B cell (primary cell): Measurements from ENCODE around the gene ZNF503. TPM values are rescaled to one million over a fixed set of nuclear protein-coding genes. Genes with fewer than 3 reads are reported as not detected.

Experiments
- ATAC-seq: fragments of 200-7000 bp; cut with Tn5 transposase; one replicate; pipeline ENCODE4 v1.10.0; 2021; ENCODE audit warnings: low read depth, mild to moderate bottlenecking, moderate number of reproducible peaks, moderate library complexity
- CTCF ChIA-PET: fragments of 350-600 bp; sonication (Branson Sonifier 250); formaldehyde crosslinking; loops from one replicate; lab custom pipeline; 2021; ENCODE audit warnings: antibody characterized with exemption, inconsistent platforms; lab: Charles Lee
- POLR2A ChIA-PET: fragments of 350-600 bp; sonication (Branson Sonifier 250); formaldehyde crosslinking; loops from one replicate; lab custom pipeline; 2021; ENCODE audit warnings: antibody characterized with exemption; lab: Charles Lee
- DNase-seq: peaks from one replicate; pipeline ENCODE4 v3.0.0; 2013
- H2AFZ ChIP-seq: 2 replicates; pipeline ENCODE4 v1.6.1; 2012; ENCODE audit warnings: mild to moderate bottlenecking, low read depth, low read length; ENCODE audit not compliant: insufficient read depth, poor library complexity, severe bottlenecking
- H3K27ac ChIP-seq, 2 donors: 1 replicate in 1 of 2; 2 replicates in 1 of 2; pipeline ENCODE4 v1.5.1; 2012 to 2013; ENCODE audit warnings: low read length in 2 of 2, mild to moderate bottlenecking in 2 of 2, moderate library complexity in 1 of 2
- H3K27me3 ChIP-seq, 4 experiments: fragments of 200-600 bp in 1 of 4; sonication (generic) in 1 of 4; replicated peaks in 1 of 4; 1 replicate in 2 of 4; 2 replicates in 2 of 4; pipeline versions ENCODE4 v1.6.1 to v1.7.0; 2013 to 2016; ENCODE audit warnings: low read length in 3 of 4, mild to moderate bottlenecking in 2 of 4, mixed read lengths in 1 of 4, moderate library complexity in 1 of 4; ENCODE audit not compliant: insufficient read depth in 4 of 4, control insufficient read depth in 3 of 4; ENCODE audit errors: control extremely low read depth in 1 of 4
- H3K36me3 ChIP-seq, 2 experiments: replicated peaks in 1 of 2; 1 replicate in 1 of 2; 2 replicates in 1 of 2; pipeline versions ENCODE4 v1.6.1 to v1.7.1; 2013; ENCODE audit warnings: low read length in 1 of 2; ENCODE audit not compliant: insufficient read depth in 2 of 2, control insufficient read depth in 1 of 2; ENCODE audit errors: control extremely low read depth in 1 of 2, extremely low read depth in 1 of 2
- H3K4me1 ChIP-seq, 2 donors: fragments of 200-600 bp in 1 of 2; sonication (generic) in 1 of 2; 1 replicate in 1 of 2; 2 replicates in 1 of 2; pipeline versions ENCODE4 v1.5.1 to v1.6.1; 2013 to 2017; ENCODE audit warnings: low read length in 2 of 2; ENCODE audit not compliant: control insufficient read depth in 2 of 2, insufficient read depth in 2 of 2
- H3K4me2 ChIP-seq: replicated peaks from 2 replicates; pipeline ENCODE3; 2012; ENCODE audit warnings: mild to moderate bottlenecking, low read depth, low read length; ENCODE audit not compliant: poor library complexity, severe bottlenecking
- H3K4me3 ChIP-seq, 5 experiments: fragments of 200-600 bp in 1 of 5; sonication (generic) in 1 of 5; 1 replicate in 3 of 5; 2 replicates in 2 of 5; pipeline versions ENCODE4 v1.5.1 to v1.7.0; 2011 to 2016; ENCODE audit warnings: low read length in 4 of 5, mild to moderate bottlenecking in 4 of 5, low read depth in 2 of 5, control low read depth in 1 of 5, moderate library complexity in 1 of 5; ENCODE audit not compliant: insufficient read depth in 1 of 5; ENCODE audit errors: control extremely low read depth in 1 of 5, extremely low read depth in 1 of 5
- H3K79me2 ChIP-seq: fragments of 200-600 bp; sonication (generic); one replicate; pipeline ENCODE4 v1.6.0; 2016; ENCODE audit warnings: low read length; ENCODE audit not compliant: control insufficient read depth, insufficient read depth
- H3K9ac ChIP-seq: fragments of 200-600 bp; sonication (generic); 2 replicates; pipeline ENCODE4 v1.6.1; 2017; ENCODE audit warnings: mild to moderate bottlenecking, low read length, moderate library complexity
- H3K9me3 ChIP-seq, 3 donors: one replicate each; pipeline versions ENCODE4 v1.6.1 to v1.7.1; 2013; ENCODE audit warnings: low read length in 2 of 3; ENCODE audit not compliant: control insufficient read depth in 2 of 3, insufficient read depth in 1 of 3; ENCODE audit errors: control extremely low read depth in 1 of 3
- H4K20me1 ChIP-seq: 2 replicates; pipeline ENCODE4 v1.6.0; 2012; ENCODE audit warnings: mild to moderate bottlenecking, low read length; ENCODE audit not compliant: insufficient read depth, control insufficient read depth, poor library complexity, severe bottlenecking
- H3K27ac Mint-ChIP-seq: one replicate; pipeline ENCODE4 v1.8.0; 2021; ENCODE audit warnings: mixed read lengths
- H3K27me3 Mint-ChIP-seq: one replicate; pipeline ENCODE4 v1.8.0; 2021; ENCODE audit warnings: mixed read lengths
- H3K4me1 Mint-ChIP-seq: one replicate; pipeline ENCODE4 v1.8.0; 2021; ENCODE audit warnings: mixed read lengths
- H3K4me3 Mint-ChIP-seq: one replicate; pipeline ENCODE4 v1.8.0; 2021; ENCODE audit warnings: mixed read lengths
- H3K9me3 Mint-ChIP-seq: one replicate; pipeline ENCODE4 v1.8.0; 2022; ENCODE audit warnings: mixed read lengths; ENCODE audit not compliant: insufficient read depth
- EZH2 ChIP-seq: IDR thresholded peaks from 2 replicates; pipeline ENCODE4 v1.6.1; 2012; ENCODE audit warnings: borderline replicate concordance, low read depth, mild to moderate bottlenecking, moderate library complexity, low read length; ENCODE audit not compliant: insufficient read depth, poor library complexity, severe bottlenecking
- WGBS: methylation state at CpG from one replicate; pipeline ENCODE4 v1.1.5; 2013; ENCODE audit warnings: missing lambda C conversion rate; ENCODE audit not compliant: insufficient coverage; 5-methylcytosine and 5-hydroxymethylcytosine counted together
- intact Hi-C: fragments of 100-400 bp; cut with micrococcal nuclease; formaldehyde crosslinking; loops from one replicate; pipeline ENCODE4 v1.10.0; 2022
- polyA plus RNA-seq: library from polyadenylated mRNA; depleted of rRNA; stranded (reverse); fragments of >200 nt; gene quantifications from 2 replicates; pipeline ENCODE4 v1.2.3, GENCODE V29; 2012
- total RNA-seq, 2 donors: library from RNA; stranded (reverse); fragments of 120-200 nt in 1 of 2; gene quantifications; 1 replicate in 1 of 2; 2 replicates in 1 of 2; pipeline versions ENCODE4 v1.2.3 to v1.2.4, GENCODE V29; 2013 to 2022
- TF ChIP-seq, protein P1 (sequence below): fragments of 200-600 bp; IDR thresholded peaks from one replicate; pipeline ENCODE4 v1.8.0; 2022; ENCODE audit warnings: antibody characterized with exemption, mild to moderate bottlenecking

Gene ZNF503
- total and polyA plus RNA-seq, 2 donors (not counting 1 experiment from before 2014, with no cell fraction given) = 0.04 TPM; not detected in 1

DNA sequence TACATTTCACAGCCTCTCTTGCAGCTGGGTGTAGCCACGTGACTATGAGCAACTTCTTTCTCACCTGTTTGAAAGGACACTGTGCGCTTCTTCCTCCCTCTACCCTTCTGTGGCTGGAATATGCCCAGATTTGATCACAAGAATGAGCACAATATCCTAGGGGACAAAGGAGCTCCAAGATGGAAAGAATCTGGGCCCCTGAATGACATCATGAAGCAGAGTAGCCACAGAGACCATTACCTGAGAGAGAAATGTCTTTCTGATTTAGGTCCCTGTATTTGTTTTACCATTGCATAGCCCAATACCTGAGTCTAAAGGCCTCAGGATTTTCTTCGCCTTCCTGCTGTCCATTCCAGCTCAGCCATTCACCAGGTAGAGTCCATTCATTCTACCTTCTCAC, 15.4 kb downstream of the ZNF503 start:
- POLR2A ChIA-PET = no interaction called here
- H3K27me3 Mint-ChIP-seq = peaks cover 40% of the 10 kb centered on the region
- no peaks in the 10 kb centered on the region for H4K20me1 ChIP-seq

DNA sequence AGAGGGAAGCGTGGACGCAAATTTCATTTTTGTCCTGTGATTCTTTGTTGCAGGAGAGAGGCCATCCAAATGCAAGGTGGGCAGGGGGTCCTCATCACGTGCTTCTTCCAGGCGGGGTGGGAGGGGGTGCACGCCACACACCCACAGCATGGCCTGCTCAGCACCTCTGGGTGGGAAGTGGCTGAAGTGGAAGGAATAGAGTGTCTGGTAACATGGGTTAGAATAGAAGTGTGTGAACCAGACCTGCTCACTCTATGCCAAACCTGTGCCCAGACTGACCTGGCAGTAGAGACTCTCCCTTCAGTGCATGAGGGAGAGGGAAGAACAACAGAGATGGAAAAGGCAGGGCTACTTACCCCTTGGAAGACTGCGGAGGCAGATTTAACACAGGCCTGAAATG, 21.7 kb downstream of the ZNF503 start:
- intact Hi-C loops = no loop called here
- no peak for DNase-seq
- no peak overlapping the region for H3K4me2 ChIP-seq
- no peaks in the 10 kb centered on the region for H4K20me1 ChIP-seq
- H3K36me3 ChIP-seq = no peaks in the 10 kb centered on the region
- Mint-ChIP-seq H3K27ac (no peak overlapping the region), H3K9me3 (no peaks in the 10 kb centered on the region), H3K4me1 (peaks cover 6% of the 10 kb centered on the region), H3K4me3 (no peak overlapping the region), H3K27me3 (peaks cover 17% of the 10 kb centered on the region)
- no peak overlapping the region for H3K27ac ChIP-seq
- 91% methylated on average over 6 of the region's 6 CpGs for WGBS
- H3K27me3 ChIP-seq = no peaks in the 10 kb centered on the region
- no peak overlapping the region for H3K9ac ChIP-seq
- peaks cover 0 to 4% of the 10 kb centered on the region in 2 donors for H3K4me1 ChIP-seq
- no peak for TF ChIP-seq EZH2
- TF ChIP-seq, protein P1, sequence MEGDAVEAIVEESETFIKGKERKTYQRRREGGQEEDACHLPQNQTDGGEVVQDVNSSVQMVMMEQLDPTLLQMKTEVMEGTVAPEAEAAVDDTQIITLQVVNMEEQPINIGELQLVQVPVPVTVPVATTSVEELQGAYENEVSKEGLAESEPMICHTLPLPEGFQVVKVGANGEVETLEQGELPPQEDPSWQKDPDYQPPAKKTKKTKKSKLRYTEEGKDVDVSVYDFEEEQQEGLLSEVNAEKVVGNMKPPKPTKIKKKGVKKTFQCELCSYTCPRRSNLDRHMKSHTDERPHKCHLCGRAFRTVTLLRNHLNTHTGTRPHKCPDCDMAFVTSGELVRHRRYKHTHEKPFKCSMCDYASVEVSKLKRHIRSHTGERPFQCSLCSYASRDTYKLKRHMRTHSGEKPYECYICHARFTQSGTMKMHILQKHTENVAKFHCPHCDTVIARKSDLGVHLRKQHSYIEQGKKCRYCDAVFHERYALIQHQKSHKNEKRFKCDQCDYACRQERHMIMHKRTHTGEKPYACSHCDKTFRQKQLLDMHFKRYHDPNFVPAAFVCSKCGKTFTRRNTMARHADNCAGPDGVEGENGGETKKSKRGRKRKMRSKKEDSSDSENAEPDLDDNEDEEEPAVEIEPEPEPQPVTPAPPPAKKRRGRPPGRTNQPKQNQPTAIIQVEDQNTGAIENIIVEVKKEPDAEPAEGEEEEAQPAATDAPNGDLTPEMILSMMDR = no peak
- ChIA-PET POLR2A (no interaction called here), CTCF (no interaction called here)
- H3K79me2 ChIP-seq = no peaks in the 10 kb centered on the region
- no peaks in the 10 kb centered on the region for H3K9me3 ChIP-seq
- H3K4me3 ChIP-seq = no peak overlapping the region
- H2AFZ ChIP-seq = no peak overlapping the region
- ATAC-seq = no peak

More for the DNA sequence above, 15.4 kb downstream of the ZNF503 start:
- peaks cover 0 to 9% (median 6%) of the 10 kb centered on the region in 3 donors for H3K9me3 ChIP-seq
- ATAC-seq = no peak
- peaks cover 0 to 10% (median 2%) of the 10 kb centered on the region in 4 experiments for H3K27me3 ChIP-seq
- H3K4me3 ChIP-seq = no peak overlapping the region
- DNase-seq = no peak
- H3K9ac ChIP-seq = no peak overlapping the region
- WGBS = 92% methylated on average over 3 of the region's 3 CpGs
- intact Hi-C loops = no loop called here
- no peak overlapping the region for H3K27ac ChIP-seq
- no peaks in the 10 kb centered on the region for H3K79me2 ChIP-seq
- CTCF ChIA-PET = no interaction called here
- no peaks in the 10 kb centered on the region for H3K36me3 ChIP-seq
- no peaks in the 10 kb centered on the region for H3K4me1 ChIP-seq
- Mint-ChIP-seq H3K4me1 (no peaks in the 10 kb centered on the region), H3K4me3 (no peak overlapping the region), H3K9me3 (no peaks in the 10 kb centered on the region), H3K27ac (no peak overlapping the region)
- TF ChIP-seq, protein P1 = no peak
- TF ChIP-seq EZH2 = no peak
- H3K4me2 ChIP-seq = no peak overlapping the region
- H2AFZ ChIP-seq = no peak overlapping the region
